Prostate gland (tissue), 2 donors: ENCODE measurements around the gene RASAL2.

Experiments
- POLR2AphosphoS5 ChIP-seq: sonication (generic); formaldehyde crosslinking; IDR thresholded peaks from one replicate; pipeline ENCODE4 v1.6.1; 2017; ENCODE audit warnings: antibody characterized with exemption
- TF ChIP-seq, protein P1 (sequence below), 4 experiments: fragments of 200-600 bp in 2 of 4; fragments of 450-650 bp in 2 of 4; sonication (generic) in 2 of 4; IDR thresholded peaks; 1 replicate in 3 of 4; 2 replicates in 1 of 4; pipeline ENCODE4 v1.5.1; 2016 to 2019; ENCODE audit warnings: antibody characterized with exemption in 4 of 4, mild to moderate bottlenecking in 2 of 4, moderate library complexity in 2 of 4

DNA sequence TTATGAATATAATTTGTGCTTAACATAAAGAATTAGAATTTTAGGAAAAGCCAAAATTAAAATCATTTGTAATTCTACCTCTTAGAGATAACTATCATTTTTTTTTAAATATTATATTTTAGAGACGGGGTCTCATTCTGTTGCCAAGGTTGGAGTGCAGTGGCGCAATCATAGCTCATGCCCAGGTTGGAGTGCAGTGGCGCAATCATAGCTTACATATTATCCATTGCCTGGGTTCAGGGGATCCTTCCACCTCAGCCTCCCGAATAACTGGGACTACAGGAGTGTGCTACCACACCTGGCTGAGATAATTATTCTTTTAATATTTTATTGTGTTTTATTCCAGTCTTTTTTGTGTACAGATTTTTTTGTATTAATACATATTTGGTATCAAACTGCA is 8.3 kb downstream of the RASAL2 start:
- no peak for TF ChIP-seq POLR2AphosphoS5
- TF ChIP-seq, protein P1, sequence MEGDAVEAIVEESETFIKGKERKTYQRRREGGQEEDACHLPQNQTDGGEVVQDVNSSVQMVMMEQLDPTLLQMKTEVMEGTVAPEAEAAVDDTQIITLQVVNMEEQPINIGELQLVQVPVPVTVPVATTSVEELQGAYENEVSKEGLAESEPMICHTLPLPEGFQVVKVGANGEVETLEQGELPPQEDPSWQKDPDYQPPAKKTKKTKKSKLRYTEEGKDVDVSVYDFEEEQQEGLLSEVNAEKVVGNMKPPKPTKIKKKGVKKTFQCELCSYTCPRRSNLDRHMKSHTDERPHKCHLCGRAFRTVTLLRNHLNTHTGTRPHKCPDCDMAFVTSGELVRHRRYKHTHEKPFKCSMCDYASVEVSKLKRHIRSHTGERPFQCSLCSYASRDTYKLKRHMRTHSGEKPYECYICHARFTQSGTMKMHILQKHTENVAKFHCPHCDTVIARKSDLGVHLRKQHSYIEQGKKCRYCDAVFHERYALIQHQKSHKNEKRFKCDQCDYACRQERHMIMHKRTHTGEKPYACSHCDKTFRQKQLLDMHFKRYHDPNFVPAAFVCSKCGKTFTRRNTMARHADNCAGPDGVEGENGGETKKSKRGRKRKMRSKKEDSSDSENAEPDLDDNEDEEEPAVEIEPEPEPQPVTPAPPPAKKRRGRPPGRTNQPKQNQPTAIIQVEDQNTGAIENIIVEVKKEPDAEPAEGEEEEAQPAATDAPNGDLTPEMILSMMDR (IDR thresholded peaks at IDR 0.05), result no peak
